Smooth muscle cell (in vitro differentiated cells): ENCODE measurements around the gene RAE1. TPM values are rescaled to one million over a fixed set of nuclear protein-coding genes. Genes with fewer than 3 reads are reported as not detected.

Experiments
- DNase-seq: peaks from one replicate; lab custom pipeline; 2025; ENCODE audit not compliant: unreplicated experiment; lab: John Stamatoyannopoulos, UW
- H2AFZ ChIP-seq: fragments of 200-600 bp; sonication (generic); 2 replicates; pipeline ENCODE4 v1.6.0; 2016; ENCODE audit warnings: antibody characterized with exemption, low read depth, mild to moderate bottlenecking
- H3F3A ChIP-seq: fragments of 200-600 bp; sonication (generic); 2 replicates; pipeline ENCODE4 v1.6.0; 2017; ENCODE audit warnings: antibody characterized with exemption, low read depth
- H3K27ac ChIP-seq: fragments of 200-600 bp; sonication (generic); 2 replicates; pipeline ENCODE4 v1.5.1; 2016; ENCODE audit warnings: low read depth, mild to moderate bottlenecking
- H3K27me3 ChIP-seq: fragments of 200-600 bp; sonication (generic); 2 replicates; pipeline ENCODE4 v1.6.1; 2016; ENCODE audit warnings: low read depth, mild to moderate bottlenecking
- H3K36me3 ChIP-seq: fragments of 200-600 bp; sonication (generic); 2 replicates; pipeline ENCODE4 v1.5.1; 2016; ENCODE audit warnings: low read depth
- H3K4me1 ChIP-seq: fragments of 200-600 bp; sonication (generic); 2 replicates; pipeline ENCODE4 v1.5.1; 2016; ENCODE audit warnings: low read depth
- H3K4me2 ChIP-seq: fragments of 200-600 bp; sonication (generic); 2 replicates; pipeline ENCODE4 v1.6.0; 2016; ENCODE audit warnings: mild to moderate bottlenecking
- H3K4me3 ChIP-seq: fragments of 200-600 bp; sonication (generic); 2 replicates; pipeline ENCODE4 v1.5.1; 2016; ENCODE audit warnings: mild to moderate bottlenecking
- H3K79me2 ChIP-seq: fragments of 200-600 bp; sonication (generic); 2 replicates; pipeline ENCODE4 v1.6.0; 2016; ENCODE audit warnings: low read depth, mild to moderate bottlenecking
- H3K9ac ChIP-seq: fragments of 200-600 bp; sonication (generic); 2 replicates; pipeline ENCODE4 v1.6.0; 2016; ENCODE audit warnings: low read depth
- H3K9me3 ChIP-seq: fragments of 200-600 bp; sonication (generic); replicated peaks from 2 replicates; pipeline ENCODE4 v1.5.1; 2016; ENCODE audit warnings: low read depth
- H4K20me1 ChIP-seq: fragments of 200-600 bp; sonication (generic); 2 replicates; pipeline ENCODE4 v1.6.0; 2016; ENCODE audit warnings: low read depth
- CTCF ChIP-seq: fragments of 200-600 bp; sonication (generic); IDR thresholded peaks from 2 replicates; pipeline ENCODE4 v1.5.1; 2017; ENCODE audit warnings: borderline replicate concordance, mild to moderate bottlenecking, antibody characterized with exemption; ENCODE audit not compliant: insufficient read depth, poor library complexity, severe bottlenecking
- WGBS: methylation state at CpG from one replicate; pipeline ENCODE4 v1.1.7; 2016; ENCODE audit warnings: low lambda C conversion rate; 5-methylcytosine and 5-hydroxymethylcytosine counted together
- polyA plus RNA-seq: library from polyadenylated mRNA; unstranded; fragments of >200 nt; fragmentation: Nextera tagmentation; extraction: Ambion mirVana; gene quantifications from 2 replicates; pipeline ENCODE4 v1.2.1, GENCODE V29; 2016
- total RNA-seq: library from RNA; depleted of rRNA; stranded (reverse); fragments of >200 nt; gene quantifications from 2 replicates; pipeline ENCODE4 v1.2.3, GENCODE V29; 2014

The RAE1 gene
- total and polyA plus RNA-seq, 2 experiments from 2014 or later = 34.9 to 53.5 TPM

GRCh38 chr20:57425150-57426013, 74.3 kb downstream of the RAE1 start:
- Histone ChIP-seq H3K4me3 (no peak overlapping the region), H3K9me3 (no peaks in the 10 kb centered on the region), H3K27me3 (no peaks in the 10 kb centered on the region), H2AFZ (no peak overlapping the region), H3K4me1 (no peaks in the 10 kb centered on the region), H3K27ac (no peak overlapping the region), H4K20me1 (no peaks in the 10 kb centered on the region), H3K36me3 (no peaks in the 10 kb centered on the region), H3K4me2 (no peak overlapping the region), H3K79me2 (no peaks in the 10 kb centered on the region), H3K9ac (no peak overlapping the region), H3F3A (no peaks in the 10 kb centered on the region)
- DNase-seq = no peak
- 76% methylated on average over 14 of the region's 17 CpGs for WGBS
- no peak for TF ChIP-seq CTCF

GRCh38 chr20:57426271-57426689, 75.2 kb downstream of the RAE1 start:
- no peak for TF ChIP-seq CTCF
- H4K20me1 ChIP-seq = no peaks in the 10 kb centered on the region
- 88% methylated on average over 13 of the region's 13 CpGs for WGBS
- H3F3A ChIP-seq = no peaks in the 10 kb centered on the region
- no peak overlapping the region for H3K4me3 ChIP-seq
- no peaks in the 10 kb centered on the region for H3K9me3 ChIP-seq
- H2AFZ ChIP-seq = no peak overlapping the region
- H3K4me1 ChIP-seq = no peaks in the 10 kb centered on the region
- H3K9ac ChIP-seq = no peak overlapping the region
- H3K36me3 ChIP-seq = no peaks in the 10 kb centered on the region
- no peak overlapping the region for H3K4me2 ChIP-seq
- no peak overlapping the region for H3K27ac ChIP-seq
- H3K27me3 ChIP-seq = no peaks in the 10 kb centered on the region
- no peaks in the 10 kb centered on the region for H3K79me2 ChIP-seq
- no peak for DNase-seq

- no peak for TF ChIP-seq CTCF
- H3K36me3 ChIP-seq = no peaks in the 10 kb centered on the region
- no peak for DNase-seq
- H4K20me1 ChIP-seq = no peaks in the 10 kb centered on the region
- H3K9ac ChIP-seq = no peak overlapping the region
- H2AFZ ChIP-seq = no peak overlapping the region
- no peak overlapping the region for H3K4me3 ChIP-seq
- 85% methylated on average over 7 of the region's 7 CpGs for WGBS
- H3K27ac ChIP-seq = no peak overlapping the region
- no peaks in the 10 kb centered on the region for H3K27me3 ChIP-seq
- H3K9me3 ChIP-seq = no peaks in the 10 kb centered on the region
- H3K79me2 ChIP-seq = no peaks in the 10 kb centered on the region
- no peaks in the 10 kb centered on the region for H3F3A ChIP-seq
- no peaks in the 10 kb centered on the region for H3K4me1 ChIP-seq
- H3K4me2 ChIP-seq = no peak overlapping the region
Observed at GRCh38 chr20:57426831-57427230, 75.8 kb downstream of the RAE1 start.
